Measurements from ENCODE around the gene SNX19. TPM values are rescaled to one million over a fixed set of nuclear protein-coding genes. Genes with fewer than 3 reads are reported as not detected.

Gene SNX19
- total RNA-seq (2022; extraction: Qiagen RNA extraction; ENCODE audit: low read depth) = 10.4 to 16.5 TPM (median 15.0 TPM) in 5 replicates

GRCh38 chr11:130916238-130916855 is at the start of gene SNX19:
Gene SNX19, minus strand, starts transcription at chr11:130916479. Its CDS starts 540 bp downstream, at chr11:130915939.

All from A549 treated with ZK216348 at 1 μM for 4 hours (cell line).